ENCODE data around the gene MAEA. TPM values are rescaled to one million over a fixed set of nuclear protein-coding genes. Genes with fewer than 3 reads are reported as not detected.

MAEA gene
- polyA plus RNA-seq, 2 of the 4 experiments (the other 2 are of a cell fraction) = 46.1 to 58.4 TPM

DNA sequence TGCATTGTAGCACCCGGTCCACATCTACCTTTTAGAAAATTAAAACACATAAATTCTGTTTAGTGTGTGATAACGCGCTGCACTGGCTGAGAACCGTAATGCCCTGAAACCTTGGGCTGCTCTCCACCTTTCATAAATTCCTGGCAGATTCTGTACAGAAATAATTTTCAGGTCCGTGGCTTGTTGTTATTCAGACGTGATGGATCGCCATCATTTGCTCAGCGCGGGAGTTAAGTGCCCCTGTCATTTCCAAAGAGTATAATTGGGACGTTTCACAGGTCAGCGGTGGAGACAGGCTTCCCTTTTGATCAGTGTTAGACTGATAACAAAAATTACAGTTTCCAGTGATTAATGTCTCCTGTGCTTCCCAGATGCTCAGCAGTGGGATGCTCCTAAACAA is 73.8 kb downstream of the MAEA start (continued):
- TF ChIP-seq RARB (CRISPR knock-in tag; IDR thresholded peaks at IDR 0.05) (no peak), HOXB5 (CRISPR knock-in tag; IDR thresholded peaks at IDR 0.05) (no peak), RCOR1 (IDR thresholded peaks at IDR 0.05; ENCODE audit: low read depth, low read length) (no peak)

DNA sequence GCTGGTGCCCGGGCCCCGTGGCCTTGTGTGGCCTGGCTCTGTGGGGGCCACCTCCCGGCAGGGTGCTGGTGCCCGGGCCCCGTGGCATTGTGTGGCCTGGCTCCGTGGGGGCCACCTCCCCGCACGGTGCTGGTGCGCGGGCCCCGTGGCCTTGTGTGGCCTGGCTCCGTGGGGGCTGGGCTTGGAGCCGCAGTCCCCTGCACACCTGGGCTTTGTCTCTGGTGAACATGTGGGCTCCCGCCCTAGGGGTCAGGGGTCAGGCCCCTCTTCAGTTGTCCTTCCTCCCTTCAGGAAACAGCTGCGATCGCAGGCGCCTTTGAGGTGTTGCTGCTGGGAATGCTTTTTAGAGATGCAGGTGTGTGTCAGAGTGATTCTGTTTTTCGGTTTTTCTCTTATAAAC is 74.5 kb downstream of the MAEA start:
- DNase-seq (ENCODE audit: low read depth in 1 of 2, low spot score in 1 of 2) (no peak), FAIRE-seq (no peak), ATAC-seq (no peak)
- no peaks in the 10 kb centered on the region for H3K4me1 ChIP-seq
- ChIA-PET CTCF (interaction anchor here (1.5 to 2.3 kb wide), 2 partner anchors 9 to 14 kb away, joined by 3 to 7 read pairs; no protein-coding TSS in a partner anchor), POLR2A (no interaction called here)
- H3K9me3 ChIP-seq = no peaks in the 10 kb centered on the region
- TF ChIP-seq CHD4 (IDR thresholded peaks at IDR 0.05; ENCODE audit: borderline replicate concordance) = no peak
- no peak for TF ChIP-seq CBX2 (IDR thresholded peaks at IDR 0.05; ENCODE audit: borderline replicate concordance, low read depth)
- TF ChIP-seq CHD2 (IDR thresholded peaks at IDR 0.05; ENCODE audit: low read length, partially characterized antibody) = no peak
- no peak for TF ChIP-seq GATA3 (IDR thresholded peaks at IDR 0.05; ENCODE audit: borderline replicate concordance)
- no peak for TF ChIP-seq NPAS2 (CRISPR knock-in tag; IDR thresholded peaks at IDR 0.05; ENCODE audit: borderline replicate concordance)
- TF ChIP-seq NFE2L2 (conservative IDR thresholded peaks at IDR 0.05; ENCODE audit: low read length) = no peak
- no peak for TF ChIP-seq ZNF302 (CRISPR knock-in tag; IDR thresholded peaks at IDR 0.05)
- no peak for TF ChIP-seq POLR2AphosphoS2 (conservative IDR thresholded peaks at IDR 0.05; ENCODE audit: low read length)
- no peak for TF ChIP-seq MAFK (IDR thresholded peaks at IDR 0.05; ENCODE audit: partially characterized antibody)
- TF ChIP-seq HOXB5 (CRISPR knock-in tag; IDR thresholded peaks at IDR 0.05) = no peak
- TF ChIP-seq, protein P1, sequence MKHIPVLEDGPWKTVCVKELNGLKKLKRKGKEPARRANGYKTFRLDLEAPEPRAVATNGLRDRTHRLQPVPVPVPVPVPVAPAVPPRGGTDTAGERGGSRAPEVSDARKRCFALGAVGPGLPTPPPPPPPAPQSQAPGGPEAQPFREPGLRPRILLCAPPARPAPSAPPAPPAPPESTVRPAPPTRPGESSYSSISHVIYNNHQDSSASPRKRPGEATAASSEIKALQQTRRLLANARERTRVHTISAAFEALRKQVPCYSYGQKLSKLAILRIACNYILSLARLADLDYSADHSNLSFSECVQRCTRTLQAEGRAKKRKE (CRISPR knock-in tag; IDR thresholded peaks at IDR 0.05; ENCODE audit: low read depth) = no peak
- TF ChIP-seq JUNB (IDR thresholded peaks at IDR 0.05) = no peak
- no peak for TF ChIP-seq FOXS1 (CRISPR knock-in tag; IDR thresholded peaks at IDR 0.05)
- TF ChIP-seq PBX3 (IDR thresholded peaks at IDR 0.05) = no peak
- no peak overlapping the region for H3K4me3 ChIP-seq
- no peak overlapping the region for H3K27ac ChIP-seq
- 96% methylated on average over 5 of the region's 18 CpGs for WGBS (ENCODE audit: missing lambda C conversion rate)
- no peak overlapping the region for H3K4me2 ChIP-seq

DNA sequence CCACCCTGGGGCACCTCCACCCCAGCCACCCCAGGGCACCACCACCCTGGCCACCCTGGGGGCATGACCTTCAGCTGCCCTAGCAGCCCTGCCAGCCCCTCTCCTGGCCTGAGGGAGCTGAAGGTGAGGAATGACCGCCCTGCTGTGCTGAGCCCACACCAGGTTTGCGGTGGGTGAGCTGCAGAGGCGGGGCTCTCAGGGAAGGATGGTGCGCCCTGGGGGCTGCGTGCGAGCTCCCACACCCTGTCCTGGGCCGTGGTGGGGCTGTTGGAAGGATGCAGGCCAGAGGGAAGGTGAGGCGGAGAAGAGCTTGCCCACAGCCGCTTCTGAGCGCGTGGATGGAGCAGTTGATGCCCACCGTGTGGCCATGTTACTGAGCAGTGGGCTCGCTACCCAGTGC is 75.1 kb downstream of the MAEA start:
- no peak for FAIRE-seq

More for the DNA sequence above, 75.1 kb downstream of the MAEA start:
- DNase-seq (ENCODE audit: low read depth in 1 of 2, low spot score in 1 of 2) = no peak
- CTCF ChIA-PET = interaction anchor here (1.0 to 2.3 kb wide), 4 partner anchors 9 to 265 kb away, joined by 3 to 7 read pairs (median 4); no protein-coding TSS in a partner anchor
- TF ChIP-seq SREBF2 (IDR thresholded peaks at IDR 0.05) (no peak), RCOR1 (IDR thresholded peaks at IDR 0.05; ENCODE audit: low read depth, low read length) (no peak), HDAC2 (IDR thresholded peaks at IDR 0.05) (no peak), RFX5 (IDR thresholded peaks at IDR 0.05) (no peak)
- TF ChIP-seq, protein P2, sequence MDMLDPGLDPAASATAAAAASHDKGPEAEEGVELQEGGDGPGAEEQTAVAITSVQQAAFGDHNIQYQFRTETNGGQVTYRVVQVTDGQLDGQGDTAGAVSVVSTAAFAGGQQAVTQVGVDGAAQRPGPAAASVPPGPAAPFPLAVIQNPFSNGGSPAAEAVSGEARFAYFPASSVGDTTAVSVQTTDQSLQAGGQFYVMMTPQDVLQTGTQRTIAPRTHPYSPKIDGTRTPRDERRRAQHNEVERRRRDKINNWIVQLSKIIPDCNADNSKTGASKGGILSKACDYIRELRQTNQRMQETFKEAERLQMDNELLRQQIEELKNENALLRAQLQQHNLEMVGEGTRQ (IDR thresholded peaks at IDR 0.05) = no peak
- Histone ChIP-seq H3K4me1 (no peaks in the 10 kb centered on the region), H3K9me3 (no peaks in the 10 kb centered on the region), H3K27ac (no peak overlapping the region), H3K4me3 (no peak overlapping the region), H3K4me2 (no peak overlapping the region)
- POLR2A ChIA-PET = no interaction called here
- 96% methylated on average over 9 of the region's 13 CpGs for whole genome bisulfite sequencing (ENCODE audit: missing lambda C conversion rate)
- no peak for ATAC-seq

All from A549 (cell line).